Measurements from ENCODE around the gene MED10.

DNA sequence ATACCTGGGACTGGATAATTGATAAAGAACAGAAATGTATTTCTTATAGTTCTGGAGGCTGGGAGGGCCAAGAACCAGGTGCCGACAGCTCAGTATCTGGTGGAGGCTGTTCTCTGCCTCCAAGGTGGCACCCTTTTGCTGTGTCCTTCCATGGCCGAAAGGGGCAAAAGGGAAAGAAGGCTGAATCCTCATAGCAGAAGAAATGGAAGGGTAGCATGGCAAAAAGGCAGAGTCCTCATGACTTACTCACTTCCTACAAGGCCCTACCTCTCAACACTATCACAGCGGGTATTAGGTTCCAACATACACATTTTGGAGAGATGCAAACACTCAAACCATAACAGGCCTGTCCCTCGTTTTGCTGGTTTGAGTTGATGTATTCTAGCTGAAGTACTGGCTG lies 25.1 kb upstream of the MED10 start:
- no peak for TF ChIP-seq ZNF274 (IDR thresholded peaks at IDR 0.05; ENCODE audit: low read depth, low read length)
- no peak for TF ChIP-seq YY1 (IDR thresholded peaks at IDR 0.05; ENCODE audit: insufficient read depth, insufficient read length)

Data from NT2/D1 (cell line).